K562 (cell line): ENCODE results near the gene CACNA1S. TPM values are rescaled to one million over a fixed set of nuclear protein-coding genes. Genes with fewer than 3 reads are reported as not detected.
A peak's percentile ranks its signal among the peaks of the same experiment; 100 is the strongest.

Experiments used
- ATAC-seq: fragments of 200-7000 bp; cut with Tn5 transposase; 3 replicates; pipeline ENCODE4 v1.9.1; 2020; ENCODE audit warnings: moderate library complexity
- BruUV-seq: library from RNA; stranded (reverse); fragments of 400-500 nt; replicated peaks from 2 replicates; lab custom pipeline; 2021; lab: Mats Ljungman, UMichigan
- CTCF ChIA-PET: fragments of 300-600 bp; formaldehyde crosslinking; extraction: SDS; loops from one replicate; lab custom pipeline; 2021; ENCODE audit warnings: low intra/inter-chr PET ratio; lab: Yijun Ruan, JAX
- POLR2A ChIA-PET: fragments of 300-600, 350-650 bp; sonication (Branson Sonifier 250); formaldehyde crosslinking; extraction: SDS; loops from one replicate; lab custom pipeline; 2021; ENCODE audit warnings: antibody characterized with exemption, inconsistent platforms; lab: Yijun Ruan, JAX
- DNase-seq, 4 experiments: peaks; one replicate each; pipeline versions ENCODE4 v3.0.0 to v3.0.0-alpha.2; 2011 to 2018; ENCODE audit warnings: low spot score in 3 of 4, mixed read lengths in 3 of 4; ENCODE audit errors: extremely low read depth in 1 of 4
- FAIRE-seq: peaks from 2 replicates; lab custom pipeline; 2011; peaks lifted over from hg19 to GRCh38; lab: Jason Lieb, UNC
- H2AFZ ChIP-seq: 2 replicates; pipeline ENCODE4 v1.6.0; 2011; ENCODE audit warnings: low read depth, low read length, control low read depth, inconsistent platforms
- H3K27ac ChIP-seq: fragments of 200-600 bp; 3 replicates; pipeline ENCODE4 v1.8.0; 2011; ENCODE audit warnings: low read depth, mild to moderate bottlenecking, control low read depth, inconsistent platforms, low read length, moderate library complexity, mixed read lengths; ENCODE audit errors: extremely low read depth
- H3K27me3 ChIP-seq, 2 experiments: fragments of 300-600 bp in 1 of 2; 2 replicates in 1 of 2; 3 replicates in 1 of 2; pipeline versions ENCODE4 v1.6.0 to v1.8.0; 2011; ENCODE audit warnings: inconsistent platforms in 2 of 2, low read length in 2 of 2, mild to moderate bottlenecking in 1 of 2, mixed read lengths in 1 of 2, moderate library complexity in 1 of 2; ENCODE audit not compliant: control insufficient read depth in 2 of 2, insufficient read depth in 2 of 2
- H3K36me3 ChIP-seq: fragments of 300-600 bp; 3 replicates; pipeline ENCODE4 v1.8.0; 2011; ENCODE audit warnings: mild to moderate bottlenecking, low read length, inconsistent platforms; ENCODE audit not compliant: control insufficient read depth, insufficient read depth
- H3K4me1 ChIP-seq, 2 experiments: fragments of 200-600 bp in 1 of 2; replicated peaks in 1 of 2; 2 replicates in 1 of 2; 3 replicates in 1 of 2; pipeline versions ENCODE4 v1.5.1 to v1.8.0; 2011; ENCODE audit warnings: inconsistent platforms in 2 of 2, low read length in 2 of 2, mild to moderate bottlenecking in 1 of 2, mixed read lengths in 1 of 2, moderate library complexity in 1 of 2; ENCODE audit not compliant: control insufficient read depth in 2 of 2, insufficient read depth in 2 of 2
- H3K4me2 ChIP-seq: 2 replicates; pipeline ENCODE4 v1.6.1; 2011; ENCODE audit warnings: low read length, control low read depth, inconsistent platforms, mixed read lengths; ENCODE audit not compliant: insufficient read depth
- H3K4me3 ChIP-seq: fragments of 200-600 bp; sonication (generic), shearing (Covaris generic); 2 replicates; pipeline ENCODE4 v1.5.1; 2016; ENCODE audit warnings: control low read depth, inconsistent platforms
- H3K79me2 ChIP-seq: fragments of 200-600 bp; 3 replicates; pipeline ENCODE4 v1.8.0; 2011; ENCODE audit warnings: low read length, inconsistent platforms; ENCODE audit not compliant: control insufficient read depth, insufficient read depth
- H3K9ac ChIP-seq, 2 experiments: 2 replicates each; pipeline versions ENCODE4 v1.6.0 to v1.6.1; 2011; ENCODE audit warnings: low read depth in 2 of 2, low read length in 2 of 2, control low read depth in 1 of 2, inconsistent platforms in 1 of 2, mild to moderate bottlenecking in 1 of 2, mixed read lengths in 1 of 2; ENCODE audit not compliant: insufficient read depth in 1 of 2
- H3K9me1 ChIP-seq: one replicate; pipeline ENCODE4 v1.6.0; 2011; ENCODE audit warnings: inconsistent platforms, mild to moderate bottlenecking, low read length, moderate library complexity; ENCODE audit not compliant: control insufficient read depth, insufficient read depth
- H3K9me3 ChIP-seq: replicated peaks from 2 replicates; pipeline ENCODE4 v1.5.1; 2011; ENCODE audit warnings: low read depth, low read length, inconsistent platforms; ENCODE audit not compliant: control insufficient read depth, insufficient read depth
- H4K20me1 ChIP-seq: replicated peaks from 2 replicates; pipeline ENCODE4 v1.6.1; 2011; ENCODE audit warnings: low read length, inconsistent platforms, mixed read lengths; ENCODE audit not compliant: control insufficient read depth, insufficient read depth
- ESRRA ChIP-seq: fragments of 450-650 bp; IDR thresholded peaks from 2 replicates; pipeline ENCODE4 v1.6.1; 2014; ENCODE audit warnings: low read depth, mild to moderate bottlenecking, moderate library complexity, borderline replicate concordance
- HNRNPLL ChIP-seq: fragments of 200-400 bp; formaldehyde crosslinking; IDR thresholded peaks from 2 replicates; pipeline ENCODE4 v1.6.1; 2017; ENCODE audit warnings: low read length, low read depth, mild to moderate bottlenecking; ENCODE audit not compliant: poor library complexity, severe bottlenecking
- KDM1A ChIP-seq, 2 experiments: fragments of 450-650 bp; IDR thresholded peaks; 2 replicates each; pipeline ENCODE4 v1.6.1; 2016; ENCODE audit warnings: mild to moderate bottlenecking in 2 of 2
- KLF1 ChIP-seq: fragments of 450-650 bp; IDR thresholded peaks from 2 replicates; pipeline ENCODE4 v1.6.1; 2016; ENCODE audit warnings: missing genetic modification characterization, missing compliant biosample characterization
- NR2C2 ChIP-seq, 2 experiments: fragments of 200-800 bp in 1 of 2; sonication (Bioruptor generic) in 1 of 2; sonication (generic) in 1 of 2; formaldehyde crosslinking in 1 of 2; IDR thresholded peaks; 2 replicates each; pipeline versions ENCODE4 v1.6.1 to v1.8.0; 2016 to 2022; ENCODE audit warnings: mild to moderate bottlenecking in 1 of 2, missing compliant biosample characterization in 1 of 2, missing genetic modification characterization in 1 of 2, missing genetic modification reagents in 1 of 2
- PHF20 ChIP-seq: fragments of 450-650 bp; IDR thresholded peaks from 2 replicates; pipeline ENCODE4 v1.6.1; 2018; ENCODE audit not compliant: partially characterized antibody
- WGBS: fragments of 100-300 bp; shearing (Covaris generic); methylation state at CpG from one replicate; pipeline ENCODE4 v1.1.6; 2016; ENCODE audit warnings: low coverage, mixed read lengths; ENCODE audit not compliant: insufficient coverage; ENCODE audit errors: missing lambda C conversion rate; 5-methylcytosine and 5-hydroxymethylcytosine counted together
- in situ Hi-C: fragments of 300-500 bp; cut with MboI; formaldehyde crosslinking; loops from 4 replicates; pipeline ENCODE4 v1.15.0; 2018; ENCODE audit warnings: inconsistent platforms, mixed read lengths
- intact Hi-C: fragments of 100-400 bp; cut with micrococcal nuclease; formaldehyde crosslinking; loops from 2 replicates; pipeline ENCODE4 v1.14.2; 2022
- polyA plus RNA-seq, 8 experiments: library from polyadenylated mRNA; depleted of rRNA in 4 of 8; stranded (reverse) in 5 of 8; unstranded in 3 of 8; fragments of >200 nt; fragmentation: Nextera tagmentation in 2 of 8; fragmentation: Illumina TruSeq in 1 of 8; extraction: Ambion mirVana in 2 of 8; extraction: Trizol in 1 of 8; gene quantifications; 2 replicates each; pipeline versions ENCODE4 v1.2.1 to v1.2.3, GENCODE V29; 2011 to 2014; ENCODE audit warnings: inconsistent platforms in 1 of 8, missing spikeins in 1 of 8
- total RNA-seq, 7 experiments: library from RNA; depleted of rRNA in 6 of 7; stranded (reverse); fragments of >200 nt in 6 of 7; fragmentation: Illumina TruSeq in 2 of 7; extraction: Trizol in 2 of 7; gene quantifications; 2 replicates each; pipeline versions ENCODE4 v1.2.1 to v1.2.3, GENCODE V29; 2011 to 2021; ENCODE audit warnings: low replicate concordance in 1 of 7

The CACNA1S gene
- total and polyA plus RNA-seq, 9 of the 15 experiments (the other 6 are each of a cell fraction or from before 2014, with no cell fraction given): not detected

- intact Hi-C loops (loop anchor here (5.0 kb wide), 1 partner anchor 402 kb away; the partner anchor contains the start of gene KIF14), in situ Hi-C loops (no loop called here)
- Histone ChIP-seq H3K27ac (no peak overlapping the region), H3K4me2 (no peak overlapping the region), H3K9ac (peak overlapping the region in 1 of 2 experiments; percentile 80; a peak in 2 of 4 replicates), H3K27me3 (peaks cover 0 to 2% of the 10 kb centered on the region in 2 experiments; a peak in 1 of 5 replicates), H3K9me3 (no peaks in the 10 kb centered on the region), H3K36me3 (no peaks in the 10 kb centered on the region), H4K20me1 (no peaks in the 10 kb centered on the region; the same call in 1 of the 2 replicates), H2AFZ (peak overlapping the region; percentile 25; the same call in 1 of the 2 replicates), H3K79me2 (peaks cover 11% of the 10 kb centered on the region; the same call in 2 of the 3 replicates), H3K9me1 (peaks cover 7% of the 10 kb centered on the region), H3K4me1 (peaks cover 50 to 72% of the 10 kb centered on the region in 2 experiments), H3K4me3 (no peak overlapping the region)
- 25% methylated on average over 14 of the region's 17 CpGs for WGBS
- ChIA-PET CTCF (no interaction called here), POLR2A (interaction anchor here (1.0 to 1.1 kb wide), 2 partner anchors 10 to 47 kb away, joined by 4 to 5 read pairs; no protein-coding TSS in a partner anchor)
- BruUV-seq: no TSS peak
- DNase-seq: peak in 3 of 4 experiments; percentile 55 to 62 (median 59)
- no peak for ATAC-seq
- 0 out of 4 replicates have a peak, but pooled peaks of 1 of the 2 experiments have one; percentile 9 for TF ChIP-seq KDM1A (IDR thresholded peaks at IDR 0.05)
- no peak for TF ChIP-seq KLF1 (tag)
- peak; percentile 2 for TF ChIP-seq HNRNPLL
- TF ChIP-seq NR2C2 (CRISPR knock-in tag; IDR thresholded peaks at IDR 0.05): no peak
- peak; percentile 56; the same call in 1 of the 2 replicates for TF ChIP-seq NR2C2 (tag; IDR thresholded peaks at IDR 0.05)
- TF ChIP-seq ESRRA: peak; percentile 51
- TF ChIP-seq PHF20: no peak
- no peak for FAIRE-seq
Measured at GRCh38 chr1:201023920-201024624, 88.2 kb downstream of the CACNA1S start.
